ENCODE measurements around the gene TCF7L1. TPM values are rescaled to one million over a fixed set of nuclear protein-coding genes. Genes with fewer than 3 reads are reported as not detected.

Gene TCF7L1
- total RNA-seq, 1 donor from 2014 or later = 30.8 TPM

- Histone ChIP-seq H3K79me2 (ENCODE audit: insufficient read depth, low read length) (peaks cover 18% of the 10 kb centered on the region), H3K27me3 (ENCODE audit: insufficient read depth, low read length) (no peaks in the 10 kb centered on the region), H3K4me1 (ENCODE audit: insufficient read depth, low read length) (no peaks in the 10 kb centered on the region), H3K4me3 (ENCODE audit: insufficient read depth, low read depth, low read length) (no peak overlapping the region), H3K9ac (ENCODE audit: low read length) (no peak overlapping the region), H2AFZ (ENCODE audit: low read depth, low read length) (no peak overlapping the region), H3K36me3 (ENCODE audit: insufficient read depth, low read length) (no peaks in the 10 kb centered on the region), H3K4me2 (ENCODE audit: low read length) (no peak overlapping the region), H3K9me3 (ENCODE audit: insufficient read depth, low read depth, low read length) (no peaks in the 10 kb centered on the region), H3K27ac (ENCODE audit: low read depth, low read length) (no peak overlapping the region), H4K20me1 (ENCODE audit: insufficient read depth, low read length) (peaks cover 44% of the 10 kb centered on the region)
- DNase-seq (ENCODE audit: low read depth) (no peak), FAIRE-seq (no peak)
- no peaks in the 10 kb centered on the region for H3K27me3 Mint-ChIP-seq (ENCODE audit: low read depth, unreplicated experiment)
- peaks cover 15% of the 10 kb centered on the region for H3K36me3 Mint-ChIP-seq (ENCODE audit: low read depth, unreplicated experiment)
- TF ChIP-seq CTCF (IDR thresholded peaks at IDR 0.05; ENCODE audit: insufficient read depth, low read depth, low read length) (no peak), EZH2 (IDR thresholded peaks at IDR 0.05; ENCODE audit: insufficient read depth, low read length) (no peak)
- no peak overlapping the region for H3K27ac Mint-ChIP-seq (ENCODE audit: unreplicated experiment)
- no peaks in the 10 kb centered on the region for H3K9me3 Mint-ChIP-seq (ENCODE audit: unreplicated experiment)
- H3K4me1 Mint-ChIP-seq (ENCODE audit: low read depth, unreplicated experiment) = peaks cover 9% of the 10 kb centered on the region
- H3K4me3 Mint-ChIP-seq (ENCODE audit: unreplicated experiment) = no peak overlapping the region
Measured at GRCh38 chr2:85143463-85144082, 10.4 kb downstream of the TCF7L1 start.

- H3K27ac ChIP-seq (ENCODE audit: low read depth, low read length) = no peak overlapping the region
- Mint-ChIP-seq H3K27me3 (ENCODE audit: low read depth, unreplicated experiment) (no peaks in the 10 kb centered on the region), H3K9me3 (ENCODE audit: unreplicated experiment) (no peaks in the 10 kb centered on the region), H3K27ac (ENCODE audit: unreplicated experiment) (no peak overlapping the region), H3K4me3 (ENCODE audit: unreplicated experiment) (no peak overlapping the region), H3K36me3 (ENCODE audit: low read depth, unreplicated experiment) (peaks cover 5% of the 10 kb centered on the region), H3K4me1 (ENCODE audit: low read depth, unreplicated experiment) (peaks cover 4% of the 10 kb centered on the region)
- H3K4me1 ChIP-seq (ENCODE audit: insufficient read depth, low read length) = no peaks in the 10 kb centered on the region
- H3K27me3 ChIP-seq (ENCODE audit: insufficient read depth, low read length) = no peaks in the 10 kb centered on the region
- no peak overlapping the region for H2AFZ ChIP-seq (ENCODE audit: low read depth, low read length)
- H4K20me1 ChIP-seq (ENCODE audit: insufficient read depth, low read length) = peaks cover 32% of the 10 kb centered on the region
- no peaks in the 10 kb centered on the region for H3K9me3 ChIP-seq (ENCODE audit: insufficient read depth, low read depth, low read length)
- DNase-seq (ENCODE audit: low read depth) (no peak), FAIRE-seq (no peak)
- H3K9ac ChIP-seq (ENCODE audit: low read length) = no peak overlapping the region
- no peak overlapping the region for H3K4me3 ChIP-seq (ENCODE audit: insufficient read depth, low read depth, low read length)
- TF ChIP-seq CTCF (IDR thresholded peaks at IDR 0.05; ENCODE audit: insufficient read depth, low read depth, low read length) (no peak), EZH2 (IDR thresholded peaks at IDR 0.05; ENCODE audit: insufficient read depth, low read length) (no peak)
- H3K36me3 ChIP-seq (ENCODE audit: insufficient read depth, low read length) = no peaks in the 10 kb centered on the region
- peaks cover 13% of the 10 kb centered on the region for H3K79me2 ChIP-seq (ENCODE audit: insufficient read depth, low read length)
- H3K4me2 ChIP-seq (ENCODE audit: low read length) = no peak overlapping the region
Measured at GRCh38 chr2:85145116-85145820, 12.1 kb downstream of the TCF7L1 start.

DNA sequence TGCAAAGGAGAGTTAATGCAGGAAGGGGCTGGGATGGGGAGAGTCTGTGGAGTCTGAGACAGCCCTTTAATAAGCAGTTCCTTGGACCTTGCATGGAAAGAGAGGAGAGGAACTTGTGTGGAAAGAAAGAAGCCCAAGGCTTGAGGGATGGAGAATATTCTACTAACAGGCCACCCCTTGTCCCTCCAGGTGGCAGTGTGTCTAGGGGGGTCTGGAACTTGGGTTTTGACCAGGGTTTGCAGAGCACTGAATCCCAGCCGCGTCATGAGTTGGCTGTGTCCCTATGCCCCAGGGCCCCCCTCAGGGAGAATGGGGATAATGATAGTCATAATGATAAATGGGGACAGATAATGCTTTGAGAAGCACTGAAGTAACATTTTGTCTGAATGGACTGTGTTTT, 15.0 kb downstream of the TCF7L1 start:
- no peak for TF ChIP-seq EZH2 (IDR thresholded peaks at IDR 0.05; ENCODE audit: insufficient read depth, low read length)
- TF ChIP-seq CTCF (IDR thresholded peaks at IDR 0.05; ENCODE audit: insufficient read depth, low read depth, low read length) = no peak
- DNase-seq (ENCODE audit: low read depth) (no peak), FAIRE-seq (no peak)
- Histone ChIP-seq H3K4me3 (ENCODE audit: insufficient read depth, low read depth, low read length) (no peak overlapping the region), H3K4me1 (ENCODE audit: insufficient read depth, low read length) (peaks cover 4% of the 10 kb centered on the region), H3K79me2 (ENCODE audit: insufficient read depth, low read length) (peaks cover 20% of the 10 kb centered on the region), H3K9me3 (ENCODE audit: insufficient read depth, low read depth, low read length) (no peaks in the 10 kb centered on the region), H3K27ac (ENCODE audit: low read depth, low read length) (no peak overlapping the region), H3K9ac (ENCODE audit: low read length) (no peak overlapping the region), H2AFZ (ENCODE audit: low read depth, low read length) (no peak overlapping the region), H3K4me2 (ENCODE audit: low read length) (no peak overlapping the region), H4K20me1 (ENCODE audit: insufficient read depth, low read length) (peaks cover 34% of the 10 kb centered on the region), H3K27me3 (ENCODE audit: insufficient read depth, low read length) (no peaks in the 10 kb centered on the region), H3K36me3 (ENCODE audit: insufficient read depth, low read length) (no peaks in the 10 kb centered on the region)
- H3K27ac Mint-ChIP-seq (ENCODE audit: unreplicated experiment) = no peak overlapping the region
- peaks cover 6% of the 10 kb centered on the region for H3K4me1 Mint-ChIP-seq (ENCODE audit: low read depth, unreplicated experiment)
- H3K27me3 Mint-ChIP-seq (ENCODE audit: low read depth, unreplicated experiment) = no peaks in the 10 kb centered on the region
- H3K4me3 Mint-ChIP-seq (ENCODE audit: unreplicated experiment) = peak overlapping the region; percentile 23
- no peaks in the 10 kb centered on the region for H3K36me3 Mint-ChIP-seq (ENCODE audit: low read depth, unreplicated experiment)
- H3K9me3 Mint-ChIP-seq (ENCODE audit: unreplicated experiment) = no peaks in the 10 kb centered on the region

Measured in astrocyte (in vitro differentiated cells and primary cell).